IgD-negative memory B cell (primary cell): Measurements from ENCODE around the gene OR13J1. TPM values are rescaled to one million over a fixed set of nuclear protein-coding genes. Genes with fewer than 3 reads are reported as not detected.

Experiments used
- H3K27ac Mint-ChIP-seq, 3 donors: one replicate each; pipeline ENCODE4 v1.8.0; 2020 to 2022; ENCODE audit warnings: mild to moderate bottlenecking in 3 of 3, mixed read lengths in 3 of 3, moderate library complexity in 1 of 3
- H3K27me3 Mint-ChIP-seq: one replicate; pipeline ENCODE4 v1.8.0; 2021; ENCODE audit warnings: mixed read lengths
- H3K36me3 Mint-ChIP-seq: one replicate; pipeline ENCODE4 v1.8.0; 2020; ENCODE audit warnings: mild to moderate bottlenecking, mixed read lengths
- H3K4me1 Mint-ChIP-seq, 3 donors: one replicate each; pipeline ENCODE4 v1.8.0; 2020 to 2022; ENCODE audit warnings: mixed read lengths in 3 of 3, mild to moderate bottlenecking in 1 of 3
- H3K4me3 Mint-ChIP-seq, 4 donors: one replicate each; pipeline ENCODE4 v1.8.0; 2020 to 2022; ENCODE audit warnings: mild to moderate bottlenecking in 4 of 4, mixed read lengths in 4 of 4, moderate library complexity in 3 of 4
- H3K9me3 Mint-ChIP-seq, 3 donors: one replicate each; pipeline ENCODE4 v1.8.0; 2020 to 2021; ENCODE audit warnings: mixed read lengths in 3 of 3, mild to moderate bottlenecking in 1 of 3
- polyA plus RNA-seq: library from polyadenylated mRNA; unstranded; fragments of 300-500 nt; fragmentation: Illumina TruSeq; gene quantifications from one replicate; pipeline ENCODE4 v1.2.3, GENCODE V29; 2021

The OR13J1 gene
- polyA plus RNA-seq, 1 donor from 2014 or later, result not detected

- no peaks in the 10 kb centered on the region for H3K9me3 Mint-ChIP-seq
- no peak overlapping the region for H3K27ac Mint-ChIP-seq
- no peaks in the 10 kb centered on the region for H3K36me3 Mint-ChIP-seq
- H3K4me1 Mint-ChIP-seq, result peaks cover 0 to 2% (median 1%) of the 10 kb centered on the region in 3 donors
- no peak overlapping the region for H3K4me3 Mint-ChIP-seq
- peaks cover 2% of the 10 kb centered on the region for H3K27me3 Mint-ChIP-seq
Observed at GRCh38 chr9:35854091-35854762, 16.0 kb downstream of the OR13J1 start.

GRCh38 chr9:35852876-35853865 is 17.0 kb downstream of the OR13J1 start:
- peaks cover 3 to 8% (median 3%) of the 10 kb centered on the region in 3 donors for H3K4me1 Mint-ChIP-seq
- H3K9me3 Mint-ChIP-seq, result no peaks in the 10 kb centered on the region
- H3K27ac Mint-ChIP-seq, result no peak overlapping the region
- no peaks in the 10 kb centered on the region for H3K36me3 Mint-ChIP-seq
- no peak overlapping the region for H3K4me3 Mint-ChIP-seq
- H3K27me3 Mint-ChIP-seq, result peaks cover 2% of the 10 kb centered on the region

DNA sequence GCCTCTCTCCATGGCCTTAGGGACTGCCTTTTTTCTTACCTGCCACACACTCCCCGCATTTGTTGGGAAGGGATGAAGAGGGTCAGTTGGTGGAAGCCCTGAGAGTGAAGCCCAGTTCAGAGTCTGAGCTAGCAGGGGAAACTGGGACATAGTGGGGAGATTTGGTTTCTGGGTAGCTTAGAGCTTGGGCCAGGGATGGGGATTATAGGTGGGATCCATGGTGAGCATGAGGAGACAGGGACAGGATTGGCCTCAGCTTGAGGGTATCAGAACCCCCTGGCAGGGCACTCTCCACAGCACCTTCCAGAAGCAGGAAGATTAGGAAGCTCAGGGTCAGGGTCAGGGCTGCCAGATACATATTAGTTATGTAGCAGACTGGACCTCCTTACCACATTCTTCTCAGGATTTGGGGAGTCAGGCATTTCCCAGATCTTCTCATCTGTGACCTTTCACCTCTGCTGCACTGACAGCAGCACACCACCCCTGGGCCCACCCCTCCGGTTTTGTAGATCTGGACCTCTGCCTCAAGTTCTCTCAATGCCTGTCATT is 17.9 kb downstream of the OR13J1 start:
- H3K36me3 Mint-ChIP-seq, result no peaks in the 10 kb centered on the region

DNA sequence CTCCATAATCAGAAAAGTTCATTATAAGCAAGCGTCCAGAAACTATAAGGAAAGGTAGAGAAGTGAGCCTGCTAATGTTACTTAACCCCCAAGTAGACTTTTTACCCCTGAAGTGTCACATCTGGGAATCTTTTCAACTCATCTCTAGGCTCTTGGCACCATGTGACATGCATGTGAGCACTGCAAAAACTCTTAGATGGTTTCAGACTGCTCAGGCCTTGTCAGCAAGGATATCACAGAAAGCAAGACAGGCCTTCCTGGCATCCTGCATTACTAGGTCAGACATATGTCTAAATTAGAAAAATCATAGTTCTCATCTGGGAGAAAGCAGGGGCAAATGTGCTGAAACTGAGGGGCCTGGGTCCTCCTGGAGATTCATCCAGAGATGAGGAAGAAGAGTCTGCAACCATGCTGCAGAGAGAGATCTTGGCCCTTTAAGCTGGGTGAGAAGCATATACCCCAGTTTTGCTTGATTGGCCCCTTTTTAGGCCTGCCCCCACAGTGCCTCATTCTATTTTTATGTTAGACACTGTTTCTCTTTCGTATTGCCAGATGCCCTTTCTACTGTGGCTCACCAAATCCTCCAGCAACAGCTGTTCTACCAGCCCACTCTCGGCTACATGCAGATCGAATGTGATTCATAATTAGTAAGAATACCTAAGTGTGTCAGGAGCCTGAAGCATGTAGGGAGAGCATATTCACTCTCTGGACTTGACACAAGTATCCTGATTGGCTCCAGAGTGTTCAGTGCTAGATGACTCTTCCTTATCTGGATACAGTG is 22.2 kb downstream of the OR13J1 start:
- Mint-ChIP-seq H3K27me3 (peaks cover 5% of the 10 kb centered on the region), H3K4me1 (peaks cover 21 to 46% (median 30%) of the 10 kb centered on the region in 3 donors), H3K36me3 (peaks cover 2% of the 10 kb centered on the region), H3K9me3 (no peaks in the 10 kb centered on the region), H3K27ac (peak overlapping the region; percentile 1 to 42 (median 14)), H3K4me3 (peak overlapping the region in 3 of 4 donors; percentile 22 to 71 (median 23))

More for the DNA sequence above, 17.9 kb downstream of the OR13J1 start:
- Mint-ChIP-seq H3K27ac (no peak overlapping the region), H3K4me1 (peaks cover 9 to 16% (median 10%) of the 10 kb centered on the region in 3 donors), H3K27me3 (peaks cover 2% of the 10 kb centered on the region), H3K9me3 (no peaks in the 10 kb centered on the region), H3K4me3 (no peak overlapping the region)

DNA sequence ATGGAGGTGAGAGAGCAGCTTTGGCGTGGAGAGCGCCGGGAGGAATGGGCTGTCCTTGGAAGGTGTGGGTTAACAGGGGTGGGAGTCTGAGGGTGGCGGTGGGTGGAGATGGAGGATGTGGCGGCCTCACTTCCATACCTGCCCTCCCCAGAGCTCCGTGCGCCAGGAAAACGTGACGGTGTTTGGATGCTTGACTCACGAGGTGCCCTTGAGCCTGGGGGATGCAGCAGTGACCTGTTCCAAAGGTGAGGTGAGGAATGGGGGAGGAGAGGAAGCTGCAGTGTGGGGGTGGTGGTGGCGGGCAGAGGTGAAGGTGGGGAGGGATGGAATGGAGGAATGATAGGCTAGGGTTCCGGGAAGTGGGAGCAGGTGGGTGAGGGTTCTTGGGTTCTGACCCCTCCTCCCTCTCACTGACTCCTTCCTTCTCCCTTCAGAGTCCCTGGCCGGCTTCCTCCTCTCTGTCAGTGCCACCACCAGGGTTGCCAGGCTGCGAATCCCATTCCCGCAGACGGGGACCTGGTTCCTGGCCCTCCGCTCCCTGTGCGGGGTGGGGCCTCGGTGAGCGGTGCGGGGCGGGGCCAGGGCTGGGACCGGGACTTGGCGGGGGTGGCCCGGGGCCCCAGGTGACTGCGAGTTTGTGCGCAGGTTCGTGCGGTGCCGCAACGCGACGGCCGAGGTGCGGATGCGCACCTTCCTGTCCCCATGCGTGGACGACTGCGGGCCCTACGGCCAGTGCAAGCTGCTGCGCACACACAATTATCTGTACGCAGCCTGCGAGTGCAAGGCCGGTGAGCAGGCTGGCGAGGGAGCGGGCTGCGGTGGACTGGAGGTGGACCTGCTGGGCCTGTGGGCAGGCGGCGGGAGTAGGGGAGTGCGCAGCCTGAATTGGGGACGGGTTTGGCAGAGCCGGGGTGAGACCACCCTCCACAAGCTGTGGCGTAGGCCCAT is 24.1 kb downstream of the OR13J1 start:
- Mint-ChIP-seq H3K36me3 (peaks cover 2% of the 10 kb centered on the region), H3K4me3 (peak overlapping the region in 2 of 4 donors; percentile 55 to 79), H3K27me3 (peaks cover 3% of the 10 kb centered on the region), H3K9me3 (no peaks in the 10 kb centered on the region), H3K4me1 (peaks cover 26 to 51% (median 36%) of the 10 kb centered on the region in 3 donors), H3K27ac (peak overlapping the region in 1 of 3 donors; percentile 64)

GRCh38 chr9:35844628-35845270 is 25.5 kb downstream of the OR13J1 start:
- H3K4me1 Mint-ChIP-seq, result peaks cover 31 to 58% (median 40%) of the 10 kb centered on the region in 3 donors
- H3K4me3 Mint-ChIP-seq, result peak overlapping the region in 3 of 4 donors; percentile 0 to 53 (median 23)
- H3K36me3 Mint-ChIP-seq, result peaks cover 2% of the 10 kb centered on the region
- H3K27me3 Mint-ChIP-seq, result peaks cover 3% of the 10 kb centered on the region
- no peaks in the 10 kb centered on the region for H3K9me3 Mint-ChIP-seq
- H3K27ac Mint-ChIP-seq, result peak overlapping the region; percentile 8 to 64 (median 11)

DNA sequence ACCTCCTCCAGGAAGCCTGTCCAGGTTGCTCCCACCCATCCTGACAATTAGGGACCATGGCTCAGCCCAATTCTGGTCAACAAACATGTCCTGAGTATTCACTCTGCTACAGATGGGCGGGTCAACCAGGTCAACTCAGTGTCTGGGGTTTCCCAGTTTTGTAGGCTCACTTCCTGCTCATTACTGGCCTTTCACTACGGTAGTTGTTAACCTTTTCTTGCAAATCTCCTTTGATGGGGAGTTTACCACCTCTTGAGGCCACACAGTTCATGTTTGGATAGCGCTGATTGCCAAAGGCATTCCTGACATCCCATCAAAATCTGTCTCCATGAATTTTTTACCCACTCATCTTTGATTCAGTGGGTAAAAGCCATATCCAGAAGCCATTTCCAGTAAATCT is 27.4 kb downstream of the OR13J1 start:
- H3K27ac Mint-ChIP-seq, result peak overlapping the region in 1 of 3 donors; percentile 65
- H3K4me3 Mint-ChIP-seq, result no peak overlapping the region
- peaks cover 4% of the 10 kb centered on the region for H3K27me3 Mint-ChIP-seq
- H3K9me3 Mint-ChIP-seq, result no peaks in the 10 kb centered on the region
- H3K4me1 Mint-ChIP-seq, result peaks cover 35 to 48% (median 37%) of the 10 kb centered on the region in 3 donors
- peaks cover 2% of the 10 kb centered on the region for H3K36me3 Mint-ChIP-seq

- H3K36me3 Mint-ChIP-seq, result peaks cover 2% of the 10 kb centered on the region
- H3K4me1 Mint-ChIP-seq, result peaks cover 34 to 42% (median 36%) of the 10 kb centered on the region in 3 donors
- H3K4me3 Mint-ChIP-seq, result no peak overlapping the region
- no peaks in the 10 kb centered on the region for H3K9me3 Mint-ChIP-seq
- H3K27ac Mint-ChIP-seq, result no peak overlapping the region
- peaks cover 4% of the 10 kb centered on the region for H3K27me3 Mint-ChIP-seq
Observed at GRCh38 chr9:35842020-35842745, 28.0 kb downstream of the OR13J1 start.

- Mint-ChIP-seq H3K4me3 (no peak overlapping the region), H3K9me3 (no peaks in the 10 kb centered on the region), H3K27me3 (peaks cover 4% of the 10 kb centered on the region), H3K4me1 (peaks cover 30 to 37% (median 36%) of the 10 kb centered on the region in 3 donors), H3K36me3 (peaks cover 2% of the 10 kb centered on the region), H3K27ac (no peak overlapping the region)
Observed at GRCh38 chr9:35841645-35841900, 28.6 kb downstream of the OR13J1 start.

DNA sequence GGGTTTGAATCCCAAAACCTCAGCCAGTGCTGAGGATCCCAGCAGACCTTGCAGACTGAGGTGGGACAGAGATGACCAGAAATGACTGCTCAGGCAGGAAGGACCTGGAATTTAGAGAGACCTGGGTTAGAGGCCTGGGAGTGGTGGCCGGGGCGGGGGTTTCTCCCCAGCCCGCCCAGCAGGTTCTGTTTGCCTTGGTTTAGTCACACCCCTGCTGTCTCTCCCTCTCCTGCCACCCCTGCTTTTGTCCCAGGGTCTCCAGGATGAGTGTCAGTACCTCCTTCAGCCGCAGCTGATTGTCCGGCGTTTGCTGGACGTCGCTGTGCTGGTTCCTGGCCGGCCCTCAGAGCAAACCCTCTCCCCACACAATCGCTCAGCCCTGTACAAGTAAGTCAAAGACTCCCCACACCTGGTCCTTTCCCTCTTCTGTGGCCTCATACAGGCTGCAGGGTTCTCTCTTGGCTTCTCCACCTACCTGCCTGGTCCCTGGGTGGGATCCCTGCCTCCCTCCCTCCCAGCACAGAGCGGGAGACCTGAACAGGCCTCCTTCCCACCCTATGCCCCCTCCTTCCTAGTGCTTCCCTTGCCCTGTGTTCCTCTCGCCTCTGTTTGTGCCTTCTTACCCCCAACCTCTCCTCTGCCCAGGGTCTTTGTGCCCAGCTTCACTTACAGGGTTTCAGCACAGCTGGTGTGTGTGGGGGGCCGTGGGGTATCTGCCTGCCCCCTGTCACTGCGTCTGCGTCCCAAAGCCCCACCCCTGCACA is 29.1 kb downstream of the OR13J1 start:
- H3K4me3 Mint-ChIP-seq, result no peak overlapping the region
- no peak overlapping the region for H3K27ac Mint-ChIP-seq
- H3K27me3 Mint-ChIP-seq, result peaks cover 4% of the 10 kb centered on the region
- peaks cover 30 to 37% (median 36%) of the 10 kb centered on the region in 3 donors for H3K4me1 Mint-ChIP-seq
- no peaks in the 10 kb centered on the region for H3K9me3 Mint-ChIP-seq
- H3K36me3 Mint-ChIP-seq, result peaks cover 2% of the 10 kb centered on the region

DNA sequence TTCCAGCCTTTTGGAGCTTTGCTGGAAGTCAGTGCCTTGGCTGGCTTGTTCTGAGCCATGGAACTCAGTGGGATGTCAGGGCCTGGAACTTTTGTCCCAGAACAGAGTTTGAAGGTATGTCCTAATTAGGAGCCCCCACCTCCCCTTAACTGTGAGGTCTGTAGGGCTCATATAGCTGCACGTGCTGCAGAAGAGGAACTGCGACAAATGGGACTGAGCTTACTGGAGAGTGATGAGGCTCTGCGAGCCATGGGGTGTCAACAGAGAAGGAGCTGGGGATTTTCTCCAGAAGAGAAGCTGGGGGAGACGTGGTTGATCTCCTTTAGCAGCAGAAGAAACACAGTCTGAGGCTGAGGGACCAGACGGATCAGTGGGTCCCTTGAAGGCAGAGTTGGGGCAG is 30.3 kb downstream of the OR13J1 start:
- peak overlapping the region in 1 of 3 donors; percentile 44 for H3K27ac Mint-ChIP-seq
- no peaks in the 10 kb centered on the region for H3K9me3 Mint-ChIP-seq
- peaks cover 1% of the 10 kb centered on the region for H3K27me3 Mint-ChIP-seq

DNA sequence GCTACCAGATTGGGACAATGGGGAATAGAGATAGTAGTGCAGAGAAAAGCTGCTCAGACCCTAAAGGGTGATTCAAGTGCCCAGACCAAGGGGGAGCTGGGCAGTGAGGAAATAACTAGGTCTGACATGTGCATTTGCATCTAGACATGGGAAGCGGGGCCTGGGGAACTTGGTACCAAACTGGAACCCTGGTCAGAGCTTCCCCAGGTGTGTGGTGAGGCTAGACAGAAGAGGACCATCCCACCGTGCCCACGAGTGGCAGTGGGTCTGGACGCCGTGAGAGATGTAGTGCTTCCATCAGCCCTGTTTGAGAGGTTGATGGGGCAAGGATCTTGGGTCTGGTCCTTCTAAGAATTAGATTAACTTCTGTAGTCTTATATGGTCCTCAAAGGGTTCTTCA is 33.6 kb downstream of the OR13J1 start:
- no peak overlapping the region for H3K4me3 Mint-ChIP-seq
- peaks cover 32 to 41% (median 33%) of the 10 kb centered on the region in 3 donors for H3K4me1 Mint-ChIP-seq
- H3K9me3 Mint-ChIP-seq, result no peaks in the 10 kb centered on the region
- peaks cover 1% of the 10 kb centered on the region for H3K36me3 Mint-ChIP-seq
- peaks cover 1% of the 10 kb centered on the region for H3K27me3 Mint-ChIP-seq
- no peak overlapping the region for H3K27ac Mint-ChIP-seq

More for the DNA sequence above, 30.3 kb downstream of the OR13J1 start:
- no peak overlapping the region for H3K4me3 Mint-ChIP-seq
- peaks cover 26 to 33% (median 32%) of the 10 kb centered on the region in 3 donors for H3K4me1 Mint-ChIP-seq
- peaks cover 1% of the 10 kb centered on the region for H3K36me3 Mint-ChIP-seq
